HCT116 (cell line): ENCODE results near the gene METTL15. TPM values are rescaled to one million over a fixed set of nuclear protein-coding genes. Genes with fewer than 3 reads are reported as not detected.

Experiments
- ATAC-seq: fragments of 200-7000 bp; cut with Tn5 transposase; 2 replicates; pipeline ENCODE4 v1.9.1; 2020; ENCODE audit warnings: mild to moderate bottlenecking, moderate library complexity
- BruUV-seq: library from RNA; stranded (reverse); fragments of 400-500 nt; replicated peaks from 2 replicates; lab custom pipeline; 2021; lab: Mats Ljungman, UMichigan
- CTCF ChIA-PET: fragments of 300-600 bp; sonication (Branson Sonifier 250); formaldehyde crosslinking; loops from one replicate; lab custom pipeline; 2021; ENCODE audit warnings: antibody characterized with exemption; lab: Charles Lee
- POLR2A ChIA-PET: fragments of 300-600, 350-600 bp; sonication (Branson Sonifier 250); formaldehyde crosslinking; loops from one replicate; lab custom pipeline; 2021; ENCODE audit warnings: antibody characterized with exemption; lab: Charles Lee
- RAD21 ChIA-PET, 2 experiments: fragments of 300-600 bp; sonication (Branson Sonifier 250); formaldehyde crosslinking; loops; one replicate each; lab custom pipeline; 2023; ENCODE audit warnings: low total read pairs in 2 of 2; ENCODE audit not compliant: uncharacterized antibody in 2 of 2, unreplicated experiment in 2 of 2, low non-redundant PET in 1 of 2; lab: Charles Lee
- DNase-seq: peaks from one replicate; pipeline ENCODE4 v3.0.0-alpha.2; 2010; ENCODE audit warnings: low read depth, low spot score
- H2AFZ ChIP-seq: fragments of 200-600 bp; shearing (Covaris generic), sonication (generic); 2 replicates; pipeline ENCODE4 v1.6.1; 2017; ENCODE audit warnings: low read depth, mixed run types, mixed read lengths, antibody characterized with exemption, low read length; ENCODE audit not compliant: poor library complexity, severe bottlenecking
- H3K27ac ChIP-seq: 2 replicates; pipeline ENCODE4 v1.5.1; 2012; ENCODE audit warnings: low read depth, low read length
- H3K27me3 ChIP-seq: fragments of 200-600 bp; sonication (generic); 2 replicates; pipeline ENCODE4 v1.6.1; 2016; ENCODE audit warnings: mixed run types, low read length, mixed read lengths; ENCODE audit not compliant: insufficient read depth
- H3K36me3 ChIP-seq, 2 experiments: fragments of 200-500 bp in 1 of 2; fragments of 200-600 bp in 1 of 2; sonication (Bioruptor generic) in 1 of 2; sonication (generic) in 1 of 2; 2 replicates each; pipeline versions ENCODE4 v1.5.1 to v1.6.1; 2014 to 2016; ENCODE audit warnings: low read length in 2 of 2, inconsistent platforms in 1 of 2, mixed read lengths in 1 of 2, mixed run types in 1 of 2; ENCODE audit not compliant: insufficient read depth in 2 of 2, control insufficient read depth in 1 of 2
- H3K4me1 ChIP-seq, 2 experiments: fragments of 200-600 bp in 1 of 2; sonication (generic) in 1 of 2; 2 replicates each; pipeline versions ENCODE4 v1.5.1 to v1.6.1; 2012 to 2017; ENCODE audit warnings: low read length in 2 of 2, inconsistent platforms in 1 of 2, mild to moderate bottlenecking in 1 of 2, mixed read lengths in 1 of 2, mixed run types in 1 of 2, moderate library complexity in 1 of 2; ENCODE audit not compliant: insufficient read depth in 2 of 2, control insufficient read depth in 1 of 2
- H3K4me2 ChIP-seq: fragments of 200-600 bp; sonication (generic); 2 replicates; pipeline ENCODE4 v1.6.1; 2017; ENCODE audit warnings: mixed run types, low read length, mixed read lengths
- H3K4me3 ChIP-seq, 2 experiments: fragments of 200-600 bp in 1 of 2; sonication (generic) in 1 of 2; replicated peaks in 1 of 2; 2 replicates each; pipeline ENCODE4 v1.5.1; 2011 to 2016; ENCODE audit warnings: low read length in 2 of 2, control low read depth in 1 of 2, low read depth in 1 of 2, mild to moderate bottlenecking in 1 of 2, mixed read lengths in 1 of 2, mixed run types in 1 of 2
- H3K79me2 ChIP-seq: fragments of 200-600 bp; sonication (generic); 2 replicates; pipeline ENCODE4 v1.6.1; 2017; ENCODE audit warnings: mild to moderate bottlenecking, mixed run types, low read length, moderate library complexity, mixed read lengths; ENCODE audit not compliant: insufficient read depth
- H3K9ac ChIP-seq: fragments of 200-600 bp; sonication (generic); 2 replicates; pipeline ENCODE4 v1.6.1; 2016; ENCODE audit warnings: low read length, mixed read lengths
- H3K9me2 ChIP-seq: fragments of 200-600 bp; sonication (generic), shearing (Covaris generic); 2 replicates; pipeline ENCODE4 v1.6.1; 2017; ENCODE audit warnings: mixed run types, mild to moderate bottlenecking, moderate library complexity; ENCODE audit not compliant: insufficient read depth
- H3K9me3 ChIP-seq, 2 experiments: fragments of 200-500 bp in 1 of 2; fragments of 200-600 bp in 1 of 2; sonication (Bioruptor generic) in 1 of 2; sonication (generic) in 1 of 2; 2 replicates each; pipeline ENCODE4 v1.6.1; 2014 to 2017; ENCODE audit warnings: low read length in 2 of 2, mixed read lengths in 2 of 2, inconsistent platforms in 1 of 2, low read depth in 1 of 2, mild to moderate bottlenecking in 1 of 2, mixed run types in 1 of 2, moderate library complexity in 1 of 2; ENCODE audit not compliant: control insufficient read depth in 1 of 2, insufficient read depth in 1 of 2
- H4K20me1 ChIP-seq: fragments of 200-600 bp; sonication (generic), shearing (Covaris generic); 2 replicates; pipeline ENCODE4 v1.6.1; 2017; ENCODE audit warnings: mixed run types, mild to moderate bottlenecking, moderate library complexity; ENCODE audit not compliant: insufficient read depth
- ATF3 ChIP-seq: IDR thresholded peaks from 2 replicates; pipeline ENCODE4 v1.6.1; 2012
- CEBPB ChIP-seq: IDR thresholded peaks from 2 replicates; pipeline ENCODE4 v1.6.1; 2012; ENCODE audit warnings: low read depth
- EGR1 ChIP-seq: IDR thresholded peaks from 2 replicates; pipeline ENCODE4 v1.6.1; 2012; ENCODE audit warnings: low read depth
- ELF1 ChIP-seq: IDR thresholded peaks from 2 replicates; pipeline ENCODE4 v1.6.1; 2012; ENCODE audit warnings: low read depth, borderline replicate concordance
- EZH2 ChIP-seq: fragments of 200-600 bp; sonication (generic); IDR thresholded peaks from 2 replicates; pipeline ENCODE4 v1.6.1; 2017; ENCODE audit warnings: antibody characterized with exemption, mixed run types
- EZH2phosphoT487 ChIP-seq: fragments of 200-600 bp; IDR thresholded peaks from 2 replicates; pipeline ENCODE4 v1.6.1; 2018; ENCODE audit warnings: antibody characterized with exemption, borderline replicate concordance
- FOSL1 ChIP-seq: IDR thresholded peaks from 2 replicates; pipeline ENCODE4 v1.6.1; 2012; ENCODE audit warnings: low read depth
- MAX ChIP-seq: IDR thresholded peaks from 2 replicates; pipeline ENCODE4 v1.6.1; 2012
- POLR2A ChIP-seq: IDR thresholded peaks from 2 replicates; pipeline ENCODE4 v1.7.0; 2011; ENCODE audit warnings: borderline replicate concordance; ENCODE audit not compliant: insufficient read depth, insufficient read length; ENCODE audit errors: extremely low read depth
- POLR2AphosphoS5 ChIP-seq: IDR thresholded peaks from 2 replicates; pipeline ENCODE4 v1.6.1; 2011; ENCODE audit warnings: mild to moderate bottlenecking, low read depth, low read length, moderate library complexity
- RAD21 ChIP-seq: IDR thresholded peaks from 2 replicates; pipeline ENCODE4 v1.6.1; 2012; ENCODE audit warnings: low read depth, mild to moderate bottlenecking
- REST ChIP-seq: IDR thresholded peaks from 2 replicates; pipeline ENCODE4 v1.6.1; 2012; ENCODE audit warnings: low read depth
- SIN3A ChIP-seq: IDR thresholded peaks from 2 replicates; pipeline ENCODE4 v1.6.1; 2012; ENCODE audit warnings: low read depth
- SP1 ChIP-seq: IDR thresholded peaks from 2 replicates; pipeline ENCODE4 v1.6.1; 2012; ENCODE audit warnings: low read depth
- TCF7L2 ChIP-seq: IDR thresholded peaks from 2 replicates; pipeline ENCODE4 v1.7.0; 2011; ENCODE audit warnings: borderline replicate concordance, inconsistent platforms; ENCODE audit not compliant: insufficient read depth, insufficient read length; ENCODE audit errors: extremely low read depth
- YY1 ChIP-seq: IDR thresholded peaks from 2 replicates; pipeline ENCODE4 v1.6.1; 2011; ENCODE audit warnings: low read length, low read depth, moderate library complexity, mild to moderate bottlenecking; ENCODE audit not compliant: insufficient replicate concordance; ENCODE audit errors: extremely low read depth
- ZBTB33 ChIP-seq: IDR thresholded peaks from 2 replicates; pipeline ENCODE4 v1.6.1; 2011; ENCODE audit warnings: mild to moderate bottlenecking, low read length, moderate library complexity; ENCODE audit not compliant: insufficient replicate concordance; ENCODE audit errors: extremely low read depth
- ZFX ChIP-seq: fragments of 450-650 bp; IDR thresholded peaks from 2 replicates; pipeline ENCODE4 v1.6.1; 2017
- ZNF274 ChIP-seq: fragments of 200-500 bp; sonication (Bioruptor generic); IDR thresholded peaks from 2 replicates; pipeline ENCODE4 v1.6.1; 2014; ENCODE audit warnings: mild to moderate bottlenecking, low read depth, low read length, inconsistent platforms
- intact Hi-C: fragments of 100-400 bp; cut with micrococcal nuclease; formaldehyde crosslinking; loops from 2 replicates; pipeline ENCODE4 v1.10.0; 2022
- total RNA-seq: library from RNA; stranded (reverse); gene quantifications from one replicate; pipeline ENCODE4 v1.2.1, GENCODE V29; 2021; ENCODE audit not compliant: unreplicated experiment

Gene METTL15
- total RNA-seq, 1 experiment from 2014 or later: 25.3 TPM

- ATAC-seq: no peak
- Histone ChIP-seq H3K79me2 (peaks cover 11% of the 10 kb centered on the region), H3K4me2 (no peak overlapping the region), H3K4me1 (no peaks in the 10 kb centered on the region), H4K20me1 (no peaks in the 10 kb centered on the region), H3K27me3 (no peaks in the 10 kb centered on the region), H3K9ac (no peak overlapping the region), H3K4me3 (no peak overlapping the region), H2AFZ (no peak overlapping the region), H3K9me3 (no peaks in the 10 kb centered on the region), H3K36me3 (peaks cover 0 to 8% of the 10 kb centered on the region in 2 experiments; a peak in 2 of 4 replicates), H3K9me2 (no peaks in the 10 kb centered on the region; the same call in 1 of the 2 replicates), H3K27ac (no peak overlapping the region)
- RAD21 ChIA-PET: no interaction called here
- BruUV-seq: no TSS peak
- CTCF ChIA-PET: no interaction called here
- POLR2A ChIA-PET: no interaction called here
- TF ChIP-seq SP1 (no peak), ZBTB33 (no peak), ELF1 (no peak), RAD21 (no peak), POLR2A (no peak), TCF7L2 (no peak), ZFX (no peak), YY1 (no peak), FOSL1 (no peak), EZH2phosphoT487 (no peak), MAX (no peak), SIN3A (no peak), ATF3 (no peak), EZH2 (no peak), POLR2AphosphoS5 (no peak), ZNF274 (no peak), CEBPB (no peak), EGR1 (no peak), REST (no peak)
- intact Hi-C loops: no loop called here
- no peak for DNase-seq
These were observed 45.4 kb downstream of the METTL15 start for GRCh38 chr11:28153586-28153985.
